NCI-H2081 (cell line): ENCODE measurements around the gene PPP2R2C.

Experiments used
- DNase-seq, 2 experiments: peaks; one replicate each; lab custom pipeline; 2025; lab: John Stamatoyannopoulos, UW

Gene PPP2R2C

DNA sequence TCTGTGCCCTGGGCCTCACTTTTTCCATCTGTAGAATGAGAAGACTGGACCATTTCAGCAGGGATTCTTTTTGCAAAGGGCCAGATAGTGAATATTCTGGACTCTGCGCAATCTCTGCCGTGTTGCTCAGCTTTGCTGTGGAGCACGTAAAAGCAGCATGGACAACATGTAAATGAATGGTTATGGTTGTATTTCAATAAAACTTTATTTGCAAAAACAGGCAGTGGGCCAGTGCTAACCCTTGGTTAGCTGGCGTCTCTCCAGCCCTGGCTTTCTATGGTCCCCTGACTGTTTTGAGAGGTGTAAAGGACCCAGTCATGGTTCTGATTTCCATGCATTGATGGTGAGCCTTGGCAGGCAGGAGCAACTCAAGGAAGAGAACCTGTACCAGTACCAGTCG lies 184.1 kb downstream of the PPP2R2C start:
- DNase-seq = no peak

DNA sequence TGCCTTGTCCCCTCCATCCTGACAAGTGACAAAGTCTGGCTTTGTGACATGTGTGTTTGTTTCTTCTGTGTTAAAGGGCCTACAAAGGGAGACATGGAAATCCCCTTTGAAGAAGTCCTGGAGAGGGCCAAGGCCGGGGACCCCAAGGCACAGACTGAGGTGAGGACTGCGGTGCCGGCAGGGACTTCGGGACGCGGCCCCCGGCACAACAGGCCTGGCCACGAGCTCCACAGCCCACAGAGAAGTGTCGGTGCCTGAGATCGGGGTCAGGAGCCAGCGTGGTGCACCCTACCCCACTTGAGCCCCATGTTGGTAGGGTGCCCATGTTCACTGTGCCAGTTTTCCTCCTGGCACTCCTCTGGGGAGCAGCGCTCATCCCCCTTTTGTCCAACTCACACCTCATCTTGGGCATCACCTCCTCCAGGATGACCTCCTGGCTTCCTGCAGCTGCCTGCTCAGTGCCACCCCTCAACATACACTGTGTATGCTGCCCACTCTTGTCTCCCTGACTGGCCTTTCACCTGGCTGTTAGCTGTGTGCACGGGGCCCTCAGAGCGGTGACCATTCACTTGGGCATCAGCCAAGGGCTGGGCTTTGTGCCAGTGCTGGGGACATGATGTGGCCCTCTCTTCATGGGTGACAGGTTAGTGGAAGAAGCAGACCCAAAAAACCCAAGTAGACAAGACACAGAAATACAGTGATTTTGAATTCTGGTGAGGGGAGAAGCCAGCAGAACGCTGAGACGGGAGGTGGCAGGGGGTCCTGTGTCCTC lies 185.2 kb downstream of the PPP2R2C start:
- DNase-seq = no peak

DNA sequence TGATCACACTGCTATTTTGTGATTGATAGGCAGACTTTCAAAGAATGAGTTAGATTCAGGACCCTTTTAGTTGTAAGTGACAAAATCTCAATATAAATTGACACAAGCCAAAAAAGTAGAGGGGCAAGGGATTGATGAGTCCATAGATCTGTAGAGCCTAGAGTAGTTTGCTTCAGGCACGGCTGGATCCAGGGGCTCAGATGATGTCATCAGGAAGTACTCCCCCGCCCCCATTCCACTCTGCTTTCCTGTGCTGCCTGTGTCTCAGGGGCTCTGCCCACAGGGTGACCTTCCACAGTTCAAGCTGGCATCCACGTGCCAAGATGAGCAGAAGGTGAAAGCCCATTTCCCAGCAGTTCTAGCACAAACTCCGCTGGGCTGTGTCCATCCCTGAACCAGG lies 189.1 kb downstream of the PPP2R2C start:
- no peak for DNase-seq

DNA sequence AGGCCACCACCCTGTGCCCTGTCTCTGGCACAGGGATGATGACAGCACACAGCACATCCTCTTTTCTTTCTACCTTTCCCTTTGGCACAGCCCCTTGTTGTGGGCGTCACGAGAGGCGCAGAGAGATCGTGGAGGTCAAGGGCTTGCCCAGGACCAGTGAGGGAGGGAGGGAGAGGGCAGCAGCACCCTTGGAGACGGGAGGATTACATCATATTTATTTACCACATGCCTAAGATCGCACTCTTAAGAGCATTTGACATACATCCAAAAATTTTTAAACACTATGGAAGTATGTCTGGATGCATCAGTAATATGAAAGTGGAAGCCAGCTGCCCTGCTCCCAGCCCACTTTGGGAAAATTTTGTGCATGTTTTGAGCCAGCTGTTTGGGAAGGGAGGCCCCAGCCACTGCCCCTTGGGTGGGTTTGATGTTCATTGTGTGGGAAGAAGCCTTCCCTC lies 190.1 kb downstream of the PPP2R2C start:
- DNase-seq = no peak

DNA sequence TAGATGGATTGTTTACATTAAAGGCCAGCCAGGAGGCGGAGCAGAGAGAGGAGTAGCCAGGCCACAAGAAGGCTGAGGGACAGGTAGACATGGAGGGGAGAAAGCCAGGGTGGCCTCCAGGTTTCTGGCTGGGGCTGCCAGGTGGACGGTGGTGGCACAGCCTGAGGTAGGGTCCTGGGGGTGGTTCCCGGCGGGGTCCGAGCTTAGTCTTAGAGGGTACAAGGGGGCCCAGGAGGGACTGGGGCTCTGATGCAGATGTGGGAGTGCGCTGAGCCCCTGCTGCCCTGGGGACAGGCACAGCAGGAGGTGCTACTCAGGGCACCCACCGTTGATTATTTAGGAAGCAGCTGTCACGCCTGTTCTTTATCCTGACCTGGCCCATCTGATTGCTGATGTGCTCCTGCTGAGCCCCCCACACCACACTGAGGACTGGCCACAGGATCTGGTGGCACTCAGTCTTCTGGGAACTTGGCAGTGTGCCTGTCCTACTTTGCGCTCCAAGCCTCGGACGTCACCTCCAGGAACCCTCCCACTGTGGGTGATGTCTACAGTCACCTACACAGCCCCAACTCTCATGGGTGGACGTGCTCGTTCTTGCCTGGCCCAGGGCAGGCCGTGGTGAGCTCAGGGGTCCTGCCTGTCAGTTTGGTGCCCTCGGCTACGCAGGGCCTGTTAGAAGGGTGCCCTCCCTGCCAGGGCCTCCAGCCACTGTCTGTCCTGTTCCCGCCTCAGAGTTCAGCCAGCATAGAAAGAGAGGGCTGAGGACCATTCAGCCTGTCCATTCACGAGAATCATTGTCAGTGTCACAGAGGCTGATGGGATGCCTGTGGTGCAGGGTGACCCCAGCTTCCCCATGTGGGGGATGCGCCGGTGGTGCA lies 190.7 kb downstream of the PPP2R2C start:
- no peak for DNase-seq

DNA sequence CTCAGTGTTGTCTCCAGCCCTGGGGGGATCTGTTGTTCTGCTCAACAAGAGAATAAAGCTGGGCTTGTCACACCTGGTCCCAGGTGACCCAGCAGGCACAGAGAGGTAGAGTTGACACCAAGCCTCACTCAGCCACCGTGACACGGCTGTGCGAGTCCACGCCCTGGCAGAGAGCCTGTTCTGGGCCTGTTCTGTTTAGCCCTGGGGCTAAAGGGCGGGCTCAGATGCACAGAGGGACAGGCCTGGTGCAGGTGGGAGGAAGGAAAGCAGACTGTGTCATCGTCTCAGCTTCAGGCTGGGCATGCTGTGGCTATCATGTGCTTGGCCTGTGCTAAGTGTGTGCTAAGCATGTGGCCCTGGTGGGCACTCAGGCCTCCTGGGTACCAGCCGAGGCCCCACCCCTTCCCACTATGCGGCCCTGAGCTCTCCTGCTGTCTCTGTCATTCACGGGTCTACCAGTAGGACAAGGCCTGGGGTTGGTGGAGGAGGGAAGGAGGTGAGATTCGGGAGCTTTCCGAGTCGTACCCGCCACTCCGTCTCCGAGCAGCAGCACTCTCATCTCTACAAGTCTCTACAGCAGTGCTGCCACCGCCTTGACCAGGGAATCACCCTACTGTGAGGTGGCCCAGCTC lies 191.9 kb downstream of the PPP2R2C start:
- DNase-seq = no peak

DNA sequence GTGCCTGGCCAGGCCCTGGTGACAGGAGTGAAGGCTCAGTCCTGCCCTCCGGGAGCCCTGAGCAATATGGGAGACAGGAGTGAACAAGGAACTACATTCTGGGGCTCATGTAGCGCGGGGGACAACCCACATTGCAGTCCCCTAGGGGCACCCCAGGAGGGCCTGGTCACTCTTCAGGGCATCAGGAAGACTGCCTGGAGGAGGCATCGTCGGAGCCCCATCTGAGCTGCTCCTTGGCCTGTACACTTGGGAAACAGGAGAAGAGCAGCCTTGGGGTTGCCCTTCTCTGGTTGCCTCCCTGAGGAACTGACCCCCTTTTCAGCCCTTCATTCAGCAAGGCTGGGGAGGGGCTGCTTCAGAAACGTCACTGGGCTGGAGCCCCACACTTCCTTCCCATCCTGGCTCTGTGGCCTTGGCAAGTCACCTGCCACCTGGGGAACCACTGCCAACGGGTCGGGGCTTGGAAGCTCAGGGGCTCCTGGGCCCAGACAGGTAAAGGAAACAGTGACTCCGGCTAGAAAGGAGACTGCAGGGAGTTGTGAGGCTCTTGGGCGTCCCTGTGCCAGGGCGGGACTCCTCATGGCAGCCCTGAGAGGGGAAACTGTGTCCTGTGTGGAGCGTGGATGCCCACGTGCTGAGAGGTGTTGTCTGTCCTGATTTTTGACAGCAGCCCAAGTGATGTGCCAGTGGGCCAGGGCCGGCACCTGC lies 192.7 kb downstream of the PPP2R2C start:
- no peak for DNase-seq

DNA sequence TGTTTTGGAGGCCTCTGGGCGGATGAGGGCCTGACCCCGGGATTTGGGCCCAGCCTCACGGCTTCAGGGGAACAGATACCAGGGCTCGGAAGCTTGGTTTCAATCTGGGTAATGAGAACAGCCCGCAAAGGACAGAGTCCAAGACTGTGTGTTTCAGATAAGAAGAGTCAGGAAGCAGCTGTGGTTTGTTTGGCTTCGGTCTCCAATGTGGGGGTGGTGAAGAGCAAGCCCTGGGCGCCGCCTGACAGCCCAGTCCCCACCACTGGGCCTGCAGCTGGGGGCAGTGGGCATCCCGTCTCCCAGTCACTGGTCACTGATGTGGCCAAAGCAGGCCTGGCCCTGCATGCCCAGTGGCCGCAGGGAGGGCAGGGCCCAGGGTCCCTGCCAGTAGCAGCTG lies 193.6 kb downstream of the PPP2R2C start:
- no peak for DNase-seq

DNA sequence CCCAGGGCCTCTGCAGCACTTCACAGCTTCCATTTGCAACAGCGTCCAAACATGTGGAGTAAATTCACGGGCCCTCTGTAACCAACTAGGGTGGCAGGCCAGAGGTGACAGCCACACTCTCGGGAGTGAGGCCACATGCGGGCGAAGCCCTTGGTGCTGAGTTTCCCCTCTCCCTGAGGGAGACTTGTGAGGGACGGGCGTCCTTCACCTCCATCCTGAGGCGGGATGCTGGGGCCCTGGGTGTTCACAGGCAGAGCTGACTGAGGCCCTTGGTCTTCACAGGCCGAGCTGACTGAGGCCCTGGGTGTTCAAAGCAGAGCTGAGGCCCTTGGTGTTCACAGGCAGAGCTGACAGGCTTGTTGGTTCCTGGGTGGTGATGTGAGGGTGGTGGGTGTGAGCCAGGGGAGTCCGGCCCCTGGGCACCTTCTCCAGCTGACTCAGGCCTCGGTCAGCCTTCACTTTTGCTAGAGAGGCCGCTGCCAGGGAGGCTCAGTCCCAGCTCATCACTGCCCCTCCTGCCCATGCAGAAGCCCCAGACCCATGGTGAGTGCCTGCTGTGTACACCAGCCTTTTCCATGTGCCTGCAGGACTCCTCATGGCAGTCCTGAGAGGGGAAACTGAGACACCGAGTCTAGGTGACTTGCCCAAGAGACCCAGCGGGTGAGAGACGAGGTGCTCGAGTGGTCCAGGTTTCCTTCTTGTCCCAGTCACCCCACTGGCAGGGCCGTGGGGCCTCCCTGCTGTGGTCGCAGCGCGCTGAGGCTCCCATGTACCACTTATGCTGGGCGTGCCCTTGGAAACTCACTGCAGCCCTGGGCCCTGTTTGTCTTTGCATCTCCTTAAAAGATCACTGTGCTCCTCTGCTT lies 194.2 kb downstream of the PPP2R2C start:
- no peak for DNase-seq

DNA sequence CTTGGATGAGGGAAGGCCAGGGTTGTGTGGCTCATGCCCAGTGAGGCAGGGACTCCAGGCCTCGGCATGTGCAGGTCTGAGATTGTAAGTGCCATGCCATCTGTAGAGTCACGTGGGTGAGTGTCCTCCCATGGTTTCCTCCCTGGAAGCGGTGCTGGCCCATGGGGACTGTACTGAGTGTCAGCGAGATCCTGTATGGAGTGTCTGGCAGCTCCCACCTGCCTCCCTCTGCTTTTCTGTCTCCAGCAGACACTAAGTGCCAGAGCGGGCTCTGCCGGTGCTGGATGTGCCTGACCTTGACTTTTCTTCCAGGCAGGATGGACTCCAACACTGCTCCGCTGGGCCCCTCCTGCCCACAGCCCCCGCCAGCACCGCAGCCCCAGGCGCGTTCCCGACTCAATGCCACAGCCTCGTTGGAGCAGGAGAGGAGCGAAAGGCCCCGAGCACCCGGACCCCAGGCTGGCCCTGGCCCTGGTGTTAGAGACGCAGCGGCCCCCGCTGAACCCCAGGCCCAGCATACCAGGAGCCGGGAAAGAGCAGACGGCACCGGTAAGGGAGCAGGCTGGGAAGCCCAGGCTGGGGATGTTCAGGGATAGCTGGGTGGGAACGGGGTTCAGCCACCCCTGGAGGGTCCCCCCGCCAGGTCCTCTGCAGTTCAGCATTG lies 195.1 kb downstream of the PPP2R2C start:
- no peak for DNase-seq

DNA sequence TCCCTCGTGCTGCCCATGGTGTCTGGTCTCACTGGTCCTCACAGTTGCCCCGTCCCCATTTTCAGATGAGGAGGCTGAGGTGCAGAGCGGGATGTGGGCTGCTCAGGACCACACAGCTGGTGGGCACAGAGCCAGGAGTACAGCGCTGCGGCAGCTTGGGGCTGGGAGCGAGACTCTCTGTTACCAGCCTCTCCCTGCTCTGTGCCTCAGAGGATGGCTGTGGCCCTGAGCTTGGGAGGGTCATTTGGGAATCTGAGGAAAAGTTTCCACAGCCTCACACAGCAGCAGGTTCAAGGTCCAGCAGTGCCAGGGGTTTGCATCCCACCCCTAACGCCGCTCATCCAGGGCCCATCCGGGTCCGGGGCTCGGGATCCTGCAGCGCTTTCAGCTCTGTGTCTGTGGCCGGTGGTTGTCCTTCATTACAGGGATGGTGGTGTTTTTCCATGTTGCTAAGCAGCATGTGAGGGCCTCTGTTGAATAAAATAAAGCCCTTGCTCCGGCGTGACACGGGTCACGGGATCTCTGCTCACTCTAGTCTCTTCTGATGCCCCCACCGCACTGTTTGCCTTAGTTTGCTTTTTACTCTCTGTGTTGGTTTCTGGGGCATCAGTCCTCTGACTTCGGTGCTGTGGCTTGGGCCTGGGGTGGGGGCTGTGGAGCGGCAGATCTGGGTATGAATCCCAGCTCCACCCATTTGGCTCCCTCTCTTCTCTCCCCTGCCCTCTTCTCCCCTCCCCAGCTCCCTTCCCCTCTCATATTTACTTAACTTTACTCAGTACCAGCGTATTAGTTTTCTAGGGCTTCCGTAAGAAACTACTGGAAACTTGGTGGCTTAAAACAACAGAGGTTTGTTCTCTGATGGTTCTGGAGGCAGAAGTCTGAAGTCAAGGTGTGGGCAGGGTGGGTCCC lies 196.3 kb downstream of the PPP2R2C start:
- DNase-seq = no peak

DNA sequence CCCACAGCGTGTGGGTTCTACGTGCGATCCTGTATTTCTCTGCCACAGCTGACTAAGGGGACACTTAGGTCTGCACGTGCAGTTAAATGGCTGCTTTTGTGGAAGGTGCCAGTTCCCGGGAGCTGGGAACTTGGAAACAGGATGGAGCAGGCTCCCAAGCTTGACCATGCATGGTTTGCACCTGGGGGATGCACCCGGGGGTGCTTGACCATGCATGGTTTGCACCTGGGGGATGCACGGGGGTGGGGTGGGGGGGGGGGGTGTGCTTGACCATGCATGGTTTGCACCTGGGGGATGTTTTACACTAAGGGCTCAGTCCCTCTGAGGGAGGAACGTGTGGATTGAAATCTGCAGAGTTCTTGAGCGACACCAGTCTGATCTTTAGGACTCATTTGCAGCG lies 197.1 kb downstream of the PPP2R2C start:
- DNase-seq = no peak

DNA sequence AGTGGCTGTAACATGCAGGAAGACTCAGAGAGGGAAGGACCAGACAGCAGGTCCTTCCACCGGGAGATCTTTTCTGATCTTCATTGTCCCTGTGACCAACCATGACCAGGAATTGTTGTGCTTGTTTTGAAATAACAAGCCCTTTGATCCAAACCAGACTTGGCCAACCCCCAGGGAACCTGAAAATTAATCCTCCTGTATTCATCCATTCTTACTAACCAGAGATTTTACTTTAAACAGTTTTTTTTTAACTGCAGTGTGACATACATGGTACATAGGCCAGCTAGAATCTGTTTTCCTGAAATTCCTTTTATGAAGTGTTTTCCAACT lies 198.8 kb downstream of the PPP2R2C start:
- DNase-seq = no peak

DNA sequence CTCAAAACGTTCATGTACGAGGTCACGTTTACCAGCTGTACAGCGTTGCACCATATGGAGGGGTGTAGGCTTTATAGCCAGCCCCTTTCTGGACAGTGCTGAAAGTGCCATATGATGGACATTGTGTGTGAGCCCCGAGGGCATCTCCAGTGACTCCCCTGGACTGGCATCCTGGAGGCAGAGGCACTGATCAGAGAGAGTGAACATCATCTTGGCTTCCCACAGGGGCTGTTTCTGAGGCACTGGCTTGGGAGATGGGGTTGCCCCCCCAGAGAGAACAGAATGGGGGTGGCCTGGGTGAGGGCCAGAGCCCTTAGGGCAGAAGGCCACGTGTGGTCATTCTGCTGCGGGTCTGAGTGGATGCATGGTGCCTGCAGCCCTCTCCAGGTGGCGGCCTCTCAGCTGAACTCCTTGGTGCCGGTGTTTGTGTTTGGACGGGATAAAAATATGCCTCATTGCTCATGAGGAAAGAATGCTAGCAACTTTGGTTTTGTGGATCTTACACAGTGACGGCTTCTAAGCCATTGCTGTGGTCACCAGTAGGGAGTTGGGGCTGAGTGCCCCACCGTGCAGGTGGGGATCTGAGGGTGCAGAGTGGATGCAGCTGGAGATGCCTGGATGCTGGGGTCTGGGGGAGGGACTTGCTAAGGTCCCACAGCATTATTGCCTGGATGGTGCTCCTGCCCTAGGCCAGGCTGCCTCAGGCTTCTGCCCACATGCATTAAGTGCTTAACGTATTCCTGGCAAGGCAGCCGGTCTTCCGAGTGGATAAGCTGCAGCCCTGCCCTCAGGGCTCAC lies 199.4 kb downstream of the PPP2R2C start:
- no peak for DNase-seq

DNA sequence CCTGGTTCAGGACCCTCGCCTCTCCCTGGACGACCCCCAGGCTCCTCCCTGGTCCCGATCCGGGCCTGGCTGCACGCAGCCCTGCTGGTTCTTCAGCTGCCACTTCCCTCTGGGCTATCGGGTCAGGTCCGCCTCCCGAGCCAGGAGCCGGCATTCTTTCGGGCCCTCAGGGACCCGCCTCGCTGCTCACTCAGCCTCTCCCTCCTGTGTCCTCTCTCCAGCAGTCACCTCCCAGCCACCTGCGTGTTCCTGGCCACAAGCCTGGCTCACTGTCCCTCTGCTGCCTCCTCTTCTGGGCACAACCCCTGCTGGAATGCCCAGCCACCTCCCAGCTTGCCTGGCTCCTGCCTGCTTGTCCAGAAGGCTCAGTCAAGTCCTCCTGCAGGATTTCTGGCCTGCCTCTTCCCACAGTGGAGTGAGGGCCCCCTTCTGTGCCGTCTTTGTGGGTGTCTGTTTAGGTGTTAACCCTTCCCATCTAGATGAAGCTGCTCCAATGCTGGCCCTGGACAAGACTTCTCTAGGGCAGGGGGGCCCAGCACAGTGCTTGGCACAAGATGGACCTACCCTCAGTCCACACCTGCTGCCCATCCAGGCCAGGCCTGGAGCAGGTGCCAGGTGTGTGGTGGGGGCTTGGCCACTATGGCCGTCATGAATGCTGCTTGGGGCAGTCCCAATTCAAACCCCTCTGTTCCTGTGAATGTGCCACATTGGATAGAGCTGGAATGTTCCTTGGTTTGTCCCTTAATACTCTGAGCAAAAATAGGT lies 200.5 kb downstream of the PPP2R2C start:
- DNase-seq = no peak

DNA sequence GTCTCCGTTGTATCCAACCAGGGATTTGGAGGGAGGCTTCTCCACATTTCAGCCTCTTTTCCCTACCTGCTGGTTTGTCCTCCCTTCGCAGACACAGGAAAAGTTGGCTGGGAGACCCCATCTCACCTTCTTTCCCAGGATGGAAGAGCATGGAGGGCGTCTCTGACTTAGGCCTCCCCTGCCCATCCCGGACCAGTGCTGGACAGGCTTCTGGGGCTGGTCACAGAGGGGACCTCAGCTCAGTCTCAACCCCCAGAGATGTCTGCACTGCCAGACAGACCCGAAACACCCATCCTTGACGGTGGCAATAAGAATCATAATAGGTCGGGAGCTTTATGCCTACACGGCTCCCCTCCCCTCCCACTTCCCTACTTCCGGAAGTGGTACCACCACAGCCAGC lies 201.2 kb downstream of the PPP2R2C start:
- no peak for DNase-seq

DNA sequence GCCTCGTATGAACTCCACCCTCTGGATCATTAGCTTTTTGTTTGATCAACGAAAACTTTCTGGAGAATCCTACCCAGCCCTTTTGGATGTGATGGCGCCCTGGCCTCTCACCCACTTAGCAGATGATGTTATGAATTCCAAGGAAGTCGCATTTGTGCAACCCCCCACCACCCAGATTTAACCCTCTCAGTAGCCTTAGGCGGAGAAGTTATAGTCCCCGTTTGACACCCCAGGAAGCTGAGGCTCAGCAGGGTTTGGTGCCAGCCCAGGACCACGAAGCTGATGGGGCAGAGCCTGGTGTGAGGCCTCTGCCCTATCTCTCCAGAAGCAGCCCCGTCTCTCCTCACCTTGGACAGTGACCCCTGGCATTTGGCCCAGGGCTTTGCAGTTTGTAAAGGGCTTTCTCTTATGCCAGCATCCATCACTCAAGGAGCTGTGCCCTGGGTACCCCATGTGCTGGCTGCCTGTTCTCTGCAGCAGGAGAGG lies 201.7 kb downstream of the PPP2R2C start:
- DNase-seq = no peak
